ENCODE measurements around the gene EXOC6B.

Gene EXOC6B

DNA sequence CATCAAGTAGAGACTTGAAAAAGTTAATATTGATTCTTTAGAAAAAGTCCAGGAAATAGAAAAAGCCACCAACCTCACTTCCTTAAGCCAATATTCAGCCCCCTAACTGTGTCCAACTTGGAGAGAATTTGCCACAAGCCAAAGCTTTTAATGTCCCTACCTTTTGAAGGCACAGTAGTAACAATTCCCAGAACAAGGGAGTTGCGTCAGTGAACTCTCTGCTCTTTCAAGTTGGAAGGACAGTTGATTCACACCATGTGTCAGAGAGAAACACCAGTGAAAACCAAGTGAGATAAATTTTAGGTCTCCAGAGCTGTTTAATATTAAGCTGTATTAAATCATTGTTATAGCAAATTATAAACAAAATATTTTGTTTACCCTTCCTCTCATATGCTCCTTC lies 66.1 kb downstream of the EXOC6B start:
- H3K4me3 ChIP-seq (ENCODE audit: low read length) = no peak overlapping the region
- DNase-seq = no peak
- H3K27ac ChIP-seq (ENCODE audit: low read length) = no peak overlapping the region
- no peaks in the 10 kb centered on the region for H4K20me1 ChIP-seq (ENCODE audit: insufficient read depth, low read length)
- no peak overlapping the region for H3K9ac ChIP-seq (ENCODE audit: low read length)
- no peaks in the 10 kb centered on the region for H3K36me3 ChIP-seq (replicated peaks; ENCODE audit: insufficient read depth, low read length)
- no peak overlapping the region for H3K4me2 ChIP-seq (ENCODE audit: low read depth, low read length)
- no peaks in the 10 kb centered on the region for H3K27me3 ChIP-seq (replicated peaks; ENCODE audit: insufficient read depth, low read length)
- no peaks in the 10 kb centered on the region for H3K9me3 ChIP-seq (replicated peaks; ENCODE audit: insufficient read depth, low read length)
- no peak overlapping the region for H2AFZ ChIP-seq (ENCODE audit: low read length)
- TF ChIP-seq EZH2 (optimal IDR thresholded peaks at IDR 0.05; ENCODE audit: low read depth, low read length) (no peak), EZH2phosphoT487 (IDR thresholded peaks at IDR 0.05; ENCODE audit: low read length) (no peak)
- H3K4me1 ChIP-seq (ENCODE audit: low read length) = no peaks in the 10 kb centered on the region
- no peaks in the 10 kb centered on the region for H3K79me2 ChIP-seq (ENCODE audit: low read length)
- no peaks in the 10 kb centered on the region for H3F3A ChIP-seq (ENCODE audit: insufficient read depth, low read length)
- H3K9me2 ChIP-seq (replicated peaks; ENCODE audit: insufficient read depth, low read length) = no peaks in the 10 kb centered on the region

DNA sequence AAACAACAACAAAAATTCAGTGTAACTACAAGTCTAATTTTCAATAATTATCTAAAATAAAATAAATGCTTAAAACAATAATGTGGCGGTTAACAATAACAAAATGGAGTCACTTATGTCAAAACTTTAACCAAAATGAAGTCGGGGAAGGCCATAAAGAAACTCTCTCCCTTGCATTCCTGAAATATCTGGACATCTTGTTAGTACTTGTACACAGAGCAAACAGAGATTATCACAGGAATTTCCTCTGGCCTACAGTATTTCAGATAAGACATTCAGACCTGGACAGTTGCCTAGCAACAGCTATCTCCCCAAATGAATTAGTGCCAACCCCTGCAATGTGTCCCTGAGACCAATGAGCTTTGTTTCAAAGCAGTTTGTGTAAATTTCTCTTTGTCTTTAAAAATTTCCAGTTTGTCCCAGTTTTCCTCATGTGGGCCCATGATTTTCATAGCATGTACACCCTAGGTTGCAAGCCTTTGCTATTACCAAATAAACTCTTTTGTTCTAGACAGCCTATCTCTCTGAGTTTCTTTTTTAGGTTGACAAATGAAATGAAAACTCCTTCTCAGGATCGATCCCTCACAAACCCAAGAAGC lies 68.6 kb downstream of the EXOC6B start:
- Histone ChIP-seq H3K27ac (ENCODE audit: low read length) (no peak overlapping the region), H3K4me3 (ENCODE audit: low read length) (no peak overlapping the region), H3K9me3 (replicated peaks; ENCODE audit: insufficient read depth, low read length) (no peaks in the 10 kb centered on the region), H4K20me1 (ENCODE audit: insufficient read depth, low read length) (no peaks in the 10 kb centered on the region), H3K4me2 (ENCODE audit: low read depth, low read length) (no peak overlapping the region), H3K79me2 (ENCODE audit: low read length) (no peaks in the 10 kb centered on the region), H3K27me3 (replicated peaks; ENCODE audit: insufficient read depth, low read length) (no peaks in the 10 kb centered on the region), H3K9me2 (replicated peaks; ENCODE audit: insufficient read depth, low read length) (no peaks in the 10 kb centered on the region), H2AFZ (ENCODE audit: low read length) (no peak overlapping the region), H3K4me1 (ENCODE audit: low read length) (no peaks in the 10 kb centered on the region), H3F3A (ENCODE audit: insufficient read depth, low read length) (no peaks in the 10 kb centered on the region), H3K36me3 (replicated peaks; ENCODE audit: insufficient read depth, low read length) (no peaks in the 10 kb centered on the region), H3K9ac (ENCODE audit: low read length) (no peak overlapping the region)
- DNase-seq = no peak
- no peak for TF ChIP-seq EZH2 (optimal IDR thresholded peaks at IDR 0.05; ENCODE audit: low read depth, low read length)

GRCh38 chr2:72755647-72756423 lies 70.0 kb downstream of the EXOC6B start:
- no peak overlapping the region for H3K4me3 ChIP-seq (ENCODE audit: low read length)
- no peak overlapping the region for H3K4me2 ChIP-seq (ENCODE audit: low read depth, low read length)
- H3K4me1 ChIP-seq (ENCODE audit: low read length) = no peaks in the 10 kb centered on the region
- H3F3A ChIP-seq (ENCODE audit: insufficient read depth, low read length) = no peaks in the 10 kb centered on the region
- H3K36me3 ChIP-seq (replicated peaks; ENCODE audit: insufficient read depth, low read length) = no peaks in the 10 kb centered on the region
- no peak for DNase-seq
- no peak overlapping the region for H2AFZ ChIP-seq (ENCODE audit: low read length)
- H3K79me2 ChIP-seq (ENCODE audit: low read length) = no peaks in the 10 kb centered on the region
- H3K9ac ChIP-seq (ENCODE audit: low read length) = no peak overlapping the region
- TF ChIP-seq, protein P1, sequence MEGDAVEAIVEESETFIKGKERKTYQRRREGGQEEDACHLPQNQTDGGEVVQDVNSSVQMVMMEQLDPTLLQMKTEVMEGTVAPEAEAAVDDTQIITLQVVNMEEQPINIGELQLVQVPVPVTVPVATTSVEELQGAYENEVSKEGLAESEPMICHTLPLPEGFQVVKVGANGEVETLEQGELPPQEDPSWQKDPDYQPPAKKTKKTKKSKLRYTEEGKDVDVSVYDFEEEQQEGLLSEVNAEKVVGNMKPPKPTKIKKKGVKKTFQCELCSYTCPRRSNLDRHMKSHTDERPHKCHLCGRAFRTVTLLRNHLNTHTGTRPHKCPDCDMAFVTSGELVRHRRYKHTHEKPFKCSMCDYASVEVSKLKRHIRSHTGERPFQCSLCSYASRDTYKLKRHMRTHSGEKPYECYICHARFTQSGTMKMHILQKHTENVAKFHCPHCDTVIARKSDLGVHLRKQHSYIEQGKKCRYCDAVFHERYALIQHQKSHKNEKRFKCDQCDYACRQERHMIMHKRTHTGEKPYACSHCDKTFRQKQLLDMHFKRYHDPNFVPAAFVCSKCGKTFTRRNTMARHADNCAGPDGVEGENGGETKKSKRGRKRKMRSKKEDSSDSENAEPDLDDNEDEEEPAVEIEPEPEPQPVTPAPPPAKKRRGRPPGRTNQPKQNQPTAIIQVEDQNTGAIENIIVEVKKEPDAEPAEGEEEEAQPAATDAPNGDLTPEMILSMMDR (IDR thresholded peaks at IDR 0.05; ENCODE audit: low read length) = no peak
- TF ChIP-seq EZH2phosphoT487 (IDR thresholded peaks at IDR 0.05; ENCODE audit: low read length) = no peak
- TF ChIP-seq EZH2 (optimal IDR thresholded peaks at IDR 0.05; ENCODE audit: low read depth, low read length) = no peak
- no peaks in the 10 kb centered on the region for H3K9me2 ChIP-seq (replicated peaks; ENCODE audit: insufficient read depth, low read length)
- H3K9me3 ChIP-seq (replicated peaks; ENCODE audit: insufficient read depth, low read length) = no peaks in the 10 kb centered on the region
- no peaks in the 10 kb centered on the region for H3K27me3 ChIP-seq (replicated peaks; ENCODE audit: insufficient read depth, low read length)
- no peaks in the 10 kb centered on the region for H4K20me1 ChIP-seq (ENCODE audit: insufficient read depth, low read length)
- no peak overlapping the region for H3K27ac ChIP-seq (ENCODE audit: low read length)

- Histone ChIP-seq H3K9me3 (replicated peaks; ENCODE audit: insufficient read depth, low read length) (no peaks in the 10 kb centered on the region), H3K9me2 (replicated peaks; ENCODE audit: insufficient read depth, low read length) (no peaks in the 10 kb centered on the region), H3K4me2 (ENCODE audit: low read depth, low read length) (no peak overlapping the region), H3K27ac (ENCODE audit: low read length) (no peak overlapping the region), H3K4me3 (ENCODE audit: low read length) (no peak overlapping the region), H3F3A (ENCODE audit: insufficient read depth, low read length) (no peaks in the 10 kb centered on the region), H3K27me3 (replicated peaks; ENCODE audit: insufficient read depth, low read length) (no peaks in the 10 kb centered on the region), H2AFZ (ENCODE audit: low read length) (no peak overlapping the region), H4K20me1 (ENCODE audit: insufficient read depth, low read length) (no peaks in the 10 kb centered on the region), H3K79me2 (ENCODE audit: low read length) (no peaks in the 10 kb centered on the region), H3K4me1 (ENCODE audit: low read length) (no peaks in the 10 kb centered on the region), H3K36me3 (replicated peaks; ENCODE audit: insufficient read depth, low read length) (no peaks in the 10 kb centered on the region), H3K9ac (ENCODE audit: low read length) (no peak overlapping the region)
- no peak for DNase-seq
- TF ChIP-seq, protein P1 (IDR thresholded peaks at IDR 0.05; ENCODE audit: low read length) = no peak
- no peak for TF ChIP-seq EZH2phosphoT487 (IDR thresholded peaks at IDR 0.05; ENCODE audit: low read length)
- TF ChIP-seq EZH2 (optimal IDR thresholded peaks at IDR 0.05; ENCODE audit: low read depth, low read length) = no peak
These were observed 71.1 kb downstream of the EXOC6B start for GRCh38 chr2:72754628-72755320.

Data from MM.1S (cell line).